Endothelial cell (in vitro differentiated cells): ENCODE data around the gene TMIGD2. TPM values are rescaled to one million over a fixed set of nuclear protein-coding genes. Genes with fewer than 3 reads are reported as not detected.
"Not testable (repeated sequence)": the region's sequence is repeated elsewhere in the genome, so short reads cannot be mapped to it uniquely, and the experiment has no call there.

ENCODE experiments used
- DNase-seq: peaks from one replicate; pipeline ENCODE4 v3.0.0; 2021; ENCODE audit warnings: low spot score
- H3K27ac Mint-ChIP-seq: one replicate; pipeline ENCODE4 v1.8.0; 2021; ENCODE audit warnings: mixed read lengths, inconsistent platforms; ENCODE audit not compliant: unreplicated experiment
- H3K27me3 Mint-ChIP-seq: one replicate; pipeline ENCODE4 v1.8.0; 2021; ENCODE audit warnings: mild to moderate bottlenecking, moderate library complexity, mixed read lengths, inconsistent platforms; ENCODE audit not compliant: unreplicated experiment
- H3K36me3 Mint-ChIP-seq: one replicate; pipeline ENCODE4 v1.8.0; 2021; ENCODE audit warnings: mild to moderate bottlenecking, low read depth, mixed read lengths, inconsistent platforms; ENCODE audit not compliant: unreplicated experiment
- H3K4me1 Mint-ChIP-seq: one replicate; pipeline ENCODE4 v1.8.0; 2021; ENCODE audit warnings: mild to moderate bottlenecking, mixed read lengths, inconsistent platforms; ENCODE audit not compliant: unreplicated experiment
- H3K4me3 Mint-ChIP-seq: one replicate; pipeline ENCODE4 v1.8.0; 2021; ENCODE audit warnings: mild to moderate bottlenecking, mixed read lengths, inconsistent platforms; ENCODE audit not compliant: unreplicated experiment
- H3K9me3 Mint-ChIP-seq: one replicate; pipeline ENCODE4 v1.8.0; 2021; ENCODE audit warnings: mixed read lengths, inconsistent platforms; ENCODE audit not compliant: unreplicated experiment
- CTCF ChIP-seq: fragments of 200-600 bp; sonication (generic); IDR thresholded peaks from one replicate; pipeline ENCODE4 v1.5.0; 2021; ENCODE audit warnings: antibody characterized with exemption; ENCODE audit not compliant: unreplicated experiment
- long read RNA-seq: library from polyadenylated mRNA; unstranded; transcript quantifications from one replicate; pipeline ENCODE4 v2.0.0, GENCODE V29; 2020; ENCODE audit not compliant: unreplicated experiment
- total RNA-seq: library from RNA; stranded (reverse); fragmentation: NEBNext Ultra II Directional; extraction: Animal tissue kit (Norgen Biotek cat#: 25700); gene quantifications from one replicate; pipeline ENCODE4 v1.2.1, GENCODE V29; 2021; ENCODE audit not compliant: unreplicated experiment

Gene TMIGD2, protein sequence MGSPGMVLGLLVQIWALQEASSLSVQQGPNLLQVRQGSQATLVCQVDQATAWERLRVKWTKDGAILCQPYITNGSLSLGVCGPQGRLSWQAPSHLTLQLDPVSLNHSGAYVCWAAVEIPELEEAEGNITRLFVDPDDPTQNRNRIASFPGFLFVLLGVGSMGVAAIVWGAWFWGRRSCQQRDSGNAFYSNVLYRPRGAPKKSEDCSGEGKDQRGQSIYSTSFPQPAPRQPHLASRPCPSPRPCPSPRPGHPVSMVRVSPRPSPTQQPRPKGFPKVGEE
- total RNA-seq: not detected
- long read RNA-seq: 0 reads

GRCh38 chr19:4302243-4302640 is at the start of gene TMIGD2:
TSS of gene TMIGD2 (minus strand) at chr19:4302389. CDS start at chr19:4302385, 4 bp downstream.
- Mint-ChIP-seq H3K4me3 (no peak within 1 kb of the TSS), H3K9me3 (no peaks in the 10 kb centered on the region), H3K27me3 (peaks cover 4% of the 10 kb centered on the region), H3K36me3 (peaks cover 4% of the 10 kb centered on the region), H3K27ac (no peak within 1 kb of the TSS), H3K4me1 (no peaks in the 10 kb centered on the region)
- TF ChIP-seq CTCF: no peak
- DNase-seq: no peak

- Mint-ChIP-seq H3K4me3 (no peak overlapping the region), H3K27me3 (peaks cover under 1% of the 10 kb centered on the region), H3K4me1 (no peaks in the 10 kb centered on the region), H3K36me3 (peaks cover 4% of the 10 kb centered on the region), H3K27ac (no peak overlapping the region), H3K9me3 (no peaks in the 10 kb centered on the region)
- no peak for DNase-seq
- TF ChIP-seq CTCF: no peak
Observed at GRCh38 chr19:4350726-4351125, 48.5 kb upstream of the TMIGD2 start.

DNA sequence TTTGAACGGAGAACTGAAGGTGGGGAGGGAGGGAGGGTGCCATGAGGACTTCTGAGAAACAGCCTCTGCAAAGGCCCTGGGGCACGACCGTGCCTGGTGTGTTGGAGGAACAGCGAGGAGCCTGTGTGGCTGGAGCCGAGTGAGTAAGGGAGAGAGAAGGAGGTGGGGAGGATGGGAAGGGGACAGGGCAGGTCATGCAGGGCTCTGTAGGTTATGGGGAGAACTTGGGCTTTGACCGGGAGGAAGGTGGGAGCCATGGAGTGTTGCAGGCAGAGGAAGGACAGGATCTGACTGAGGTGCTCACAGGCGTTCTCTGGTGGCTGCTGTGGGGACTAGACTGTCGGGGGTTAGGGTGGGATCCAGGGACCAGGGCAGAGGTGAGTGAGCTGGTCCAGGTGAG is 47.9 kb upstream of the TMIGD2 start:
- DNase-seq: no peak
- Mint-ChIP-seq H3K4me1 (no peaks in the 10 kb centered on the region), H3K27me3 (peaks cover 4% of the 10 kb centered on the region), H3K27ac (no peak overlapping the region), H3K4me3 (no peak overlapping the region), H3K36me3 (peaks cover 4% of the 10 kb centered on the region), H3K9me3 (no peaks in the 10 kb centered on the region)
- TF ChIP-seq CTCF: no peak

- H3K27me3 Mint-ChIP-seq, DNase-seq, H3K4me3 Mint-ChIP-seq, H3K9me3 Mint-ChIP-seq, H3K4me1 Mint-ChIP-seq, H3K36me3 Mint-ChIP-seq, H3K27ac Mint-ChIP-seq: not testable (repeated sequence)
Observed at GRCh38 chr19:4349225-4349624, 47.0 kb upstream of the TMIGD2 start.

GRCh38 chr19:4347521-4347920 is 45.3 kb upstream of the TMIGD2 start:
- Mint-ChIP-seq H3K9me3 (no peaks in the 10 kb centered on the region), H3K27me3 (peaks cover 11% of the 10 kb centered on the region), H3K4me3 (no peak overlapping the region), H3K4me1 (no peaks in the 10 kb centered on the region), H3K36me3 (peaks cover 4% of the 10 kb centered on the region), H3K27ac (no peak overlapping the region)
- TF ChIP-seq CTCF: no peak
- DNase-seq: no peak
